Body of pancreas (tissue), 4 donors: ENCODE results near the gene PARD6B.
"Not testable (repeated sequence)": the region's sequence is repeated elsewhere in the genome, so short reads cannot be mapped to it uniquely, and the experiment has no call there.

Source experiments
- POLR2A ChIP-seq, 3 donors: fragments of 450-650 bp; IDR thresholded peaks; one replicate each; pipeline ENCODE4 v1.6.1; 2016; ENCODE audit warnings: antibody characterized with exemption in 3 of 3, mild to moderate bottlenecking in 2 of 3
- TF ChIP-seq, protein P1 (sequence below), 7 experiments: fragments of 450-650 bp in 4 of 7; fragments of 200-600 bp in 3 of 7; sonication (generic) in 3 of 7; IDR thresholded peaks; one replicate each; pipeline ENCODE4 v1.5.1; 2016 to 2019; ENCODE audit warnings: antibody characterized with exemption in 7 of 7

DNA sequence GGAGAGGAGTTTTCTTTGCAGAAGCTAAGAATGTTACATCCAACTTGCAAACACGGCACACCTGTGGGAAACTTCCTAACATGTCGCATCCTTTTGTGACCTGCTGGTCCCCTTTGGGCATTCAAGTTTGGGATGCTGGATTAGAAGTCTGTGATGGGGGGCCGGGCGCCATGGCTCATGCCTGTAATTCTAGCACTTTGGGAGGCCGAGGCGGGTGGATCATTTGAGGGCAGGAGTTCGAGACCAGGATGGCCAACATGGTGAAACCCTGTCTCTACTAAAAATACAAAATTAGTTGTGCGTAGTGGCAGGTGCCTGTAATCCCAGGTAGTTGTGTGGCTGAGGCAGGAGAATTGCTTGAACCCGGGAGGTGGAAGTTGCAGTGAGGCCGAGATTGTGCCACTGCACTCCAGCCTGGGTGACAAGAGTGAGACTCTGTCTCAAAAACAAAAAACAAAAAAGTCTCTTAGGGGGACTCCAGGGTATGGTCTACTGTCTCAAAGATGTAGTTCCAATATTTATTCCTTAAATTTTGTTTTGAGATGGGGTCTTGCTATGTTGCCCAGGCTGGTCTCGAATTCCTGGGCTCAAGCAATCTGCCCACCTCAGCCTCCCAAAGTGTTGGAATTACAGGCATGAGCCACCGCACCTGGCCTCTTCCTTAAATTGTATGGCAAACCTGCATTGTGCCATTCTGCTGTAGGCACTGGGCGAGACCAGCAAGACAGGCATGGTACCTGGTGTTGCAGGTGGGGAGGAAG lies 69.8 kb downstream of the PARD6B start:
- TF ChIP-seq, protein P1, sequence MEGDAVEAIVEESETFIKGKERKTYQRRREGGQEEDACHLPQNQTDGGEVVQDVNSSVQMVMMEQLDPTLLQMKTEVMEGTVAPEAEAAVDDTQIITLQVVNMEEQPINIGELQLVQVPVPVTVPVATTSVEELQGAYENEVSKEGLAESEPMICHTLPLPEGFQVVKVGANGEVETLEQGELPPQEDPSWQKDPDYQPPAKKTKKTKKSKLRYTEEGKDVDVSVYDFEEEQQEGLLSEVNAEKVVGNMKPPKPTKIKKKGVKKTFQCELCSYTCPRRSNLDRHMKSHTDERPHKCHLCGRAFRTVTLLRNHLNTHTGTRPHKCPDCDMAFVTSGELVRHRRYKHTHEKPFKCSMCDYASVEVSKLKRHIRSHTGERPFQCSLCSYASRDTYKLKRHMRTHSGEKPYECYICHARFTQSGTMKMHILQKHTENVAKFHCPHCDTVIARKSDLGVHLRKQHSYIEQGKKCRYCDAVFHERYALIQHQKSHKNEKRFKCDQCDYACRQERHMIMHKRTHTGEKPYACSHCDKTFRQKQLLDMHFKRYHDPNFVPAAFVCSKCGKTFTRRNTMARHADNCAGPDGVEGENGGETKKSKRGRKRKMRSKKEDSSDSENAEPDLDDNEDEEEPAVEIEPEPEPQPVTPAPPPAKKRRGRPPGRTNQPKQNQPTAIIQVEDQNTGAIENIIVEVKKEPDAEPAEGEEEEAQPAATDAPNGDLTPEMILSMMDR (IDR thresholded peaks at IDR 0.05) = not testable (repeated sequence)
- TF ChIP-seq POLR2A (IDR thresholded peaks at IDR 0.05) = not testable (repeated sequence)
